HUES64 (cell line): Measurements from ENCODE around the gene LDLRAD4.

Source experiments
- H3K27ac ChIP-seq: 2 replicates; pipeline ENCODE4 v1.7.0; 2013; ENCODE audit warnings: low read depth, low read length, inconsistent platforms
- H3K27me3 ChIP-seq: 2 replicates; pipeline ENCODE4 v1.6.1; 2013; ENCODE audit warnings: mild to moderate bottlenecking, low read length; ENCODE audit not compliant: insufficient read depth
- H3K36me3 ChIP-seq: 2 replicates; pipeline ENCODE4 v1.6.1; 2013; ENCODE audit warnings: mild to moderate bottlenecking, low read length; ENCODE audit not compliant: insufficient read depth
- H3K4me1 ChIP-seq: 2 replicates; pipeline ENCODE4 v1.6.1; 2013; ENCODE audit warnings: mild to moderate bottlenecking, low read length, moderate library complexity; ENCODE audit not compliant: insufficient read depth
- H3K4me3 ChIP-seq: 2 replicates; pipeline ENCODE4 v1.5.1; 2013; ENCODE audit warnings: mild to moderate bottlenecking, low read length, moderate library complexity
- H3K9ac ChIP-seq: 2 replicates; pipeline ENCODE4 v1.6.1; 2013; ENCODE audit warnings: mild to moderate bottlenecking, low read depth, low read length
- H3K9me3 ChIP-seq: 2 replicates; pipeline ENCODE4 v1.6.1; 2013; ENCODE audit warnings: low read depth, low read length; ENCODE audit not compliant: insufficient read depth
- WGBS: fragments of 150-250, 120-280 bp; methylation state at CpG from one replicate; pipeline ENCODE4 v1.1.7; 2013; ENCODE audit warnings: missing lambda C conversion rate; 5-methylcytosine and 5-hydroxymethylcytosine counted together

LDLRAD4 gene

GRCh38 chr18:13430663-13431062 lies 212.1 kb downstream of the LDLRAD4 start:
- Histone ChIP-seq H3K4me3 (no peak overlapping the region), H3K4me1 (peaks cover 16% of the 10 kb centered on the region; the same call in 1 of the 2 replicates), H3K27me3 (no peaks in the 10 kb centered on the region), H3K9ac (no peak overlapping the region), H3K9me3 (no peaks in the 10 kb centered on the region), H3K27ac (no peak overlapping the region), H3K36me3 (no peaks in the 10 kb centered on the region)
- 53% methylated on average over 4 of the region's 4 CpGs for WGBS

GRCh38 chr18:13431886-13432285 lies 213.3 kb downstream of the LDLRAD4 start:
- Histone ChIP-seq H3K9ac (no peak overlapping the region), H3K27me3 (no peaks in the 10 kb centered on the region), H3K4me1 (peaks cover 18% of the 10 kb centered on the region; the same call in 1 of the 2 replicates), H3K9me3 (no peaks in the 10 kb centered on the region), H3K36me3 (no peaks in the 10 kb centered on the region), H3K27ac (no peak overlapping the region), H3K4me3 (no peak overlapping the region)
- WGBS: 93% methylated on average over 16 of the region's 16 CpGs

- Histone ChIP-seq H3K9me3 (no peaks in the 10 kb centered on the region), H3K27ac (no peak overlapping the region), H3K4me1 (peaks cover 18% of the 10 kb centered on the region; the same call in 1 of the 2 replicates), H3K4me3 (no peak overlapping the region), H3K27me3 (no peaks in the 10 kb centered on the region), H3K9ac (no peak overlapping the region), H3K36me3 (no peaks in the 10 kb centered on the region)
- 84% methylated on average over 3 of the region's 3 CpGs for WGBS
Observed at GRCh38 chr18:13433125-13433524, 214.6 kb downstream of the LDLRAD4 start.

- Histone ChIP-seq H3K9me3 (no peaks in the 10 kb centered on the region), H3K4me1 (peaks cover 21% of the 10 kb centered on the region; the same call in 1 of the 2 replicates), H3K36me3 (no peaks in the 10 kb centered on the region), H3K4me3 (no peak overlapping the region), H3K9ac (no peak overlapping the region), H3K27me3 (no peaks in the 10 kb centered on the region), H3K27ac (no peak overlapping the region)
- WGBS: 93% methylated on average over 5 of the region's 5 CpGs
Observed at GRCh38 chr18:13433685-13434084, 215.1 kb downstream of the LDLRAD4 start.

- no peak overlapping the region for H3K27ac ChIP-seq
- H3K4me1 ChIP-seq: peaks cover 21% of the 10 kb centered on the region; the same call in 1 of the 2 replicates
- H3K9ac ChIP-seq: no peak overlapping the region
- no peak overlapping the region for H3K4me3 ChIP-seq
- H3K9me3 ChIP-seq: no peaks in the 10 kb centered on the region
- H3K36me3 ChIP-seq: no peaks in the 10 kb centered on the region
- WGBS: 94% methylated on average over 5 of the region's 5 CpGs
- H3K27me3 ChIP-seq: no peaks in the 10 kb centered on the region
Observed at GRCh38 chr18:13434854-13435253, 216.3 kb downstream of the LDLRAD4 start.

- Histone ChIP-seq H3K27ac (no peak overlapping the region), H3K4me1 (peaks cover 16% of the 10 kb centered on the region; the same call in 1 of the 2 replicates)
Observed at GRCh38 chr18:13435586-13436333, 217.2 kb downstream of the LDLRAD4 start.

GRCh38 chr18:13436576-13436975 lies 218.0 kb downstream of the LDLRAD4 start:
- Histone ChIP-seq H3K4me1 (peaks cover 9% of the 10 kb centered on the region; the same call in 1 of the 2 replicates), H3K27me3 (no peaks in the 10 kb centered on the region), H3K27ac (no peak overlapping the region), H3K4me3 (no peak overlapping the region), H3K9me3 (no peaks in the 10 kb centered on the region), H3K36me3 (no peaks in the 10 kb centered on the region), H3K9ac (no peak overlapping the region)
- 95% methylated on average over 8 of the region's 8 CpGs for WGBS

More at GRCh38 chr18:13435586-13436333, 217.2 kb downstream of the LDLRAD4 start:
- H3K27me3 ChIP-seq: no peaks in the 10 kb centered on the region
- H3K9ac ChIP-seq: no peak overlapping the region
- 89% methylated on average over 5 of the region's 7 CpGs for WGBS
- no peak overlapping the region for H3K4me3 ChIP-seq
- no peaks in the 10 kb centered on the region for H3K36me3 ChIP-seq
- H3K9me3 ChIP-seq: no peaks in the 10 kb centered on the region

GRCh38 chr18:13437034-13437433 lies 218.5 kb downstream of the LDLRAD4 start:
- Histone ChIP-seq H3K27ac (no peak overlapping the region), H3K9ac (no peak overlapping the region), H3K27me3 (no peaks in the 10 kb centered on the region), H3K9me3 (no peaks in the 10 kb centered on the region), H3K36me3 (no peaks in the 10 kb centered on the region), H3K4me3 (no peak overlapping the region), H3K4me1 (peaks cover 9% of the 10 kb centered on the region; the same call in 1 of the 2 replicates)
- WGBS: 96% methylated on average over 6 of the region's 6 CpGs

GRCh38 chr18:13437796-13438506 lies 219.4 kb downstream of the LDLRAD4 start:
- Histone ChIP-seq H3K27ac (no peak overlapping the region), H3K9ac (no peak overlapping the region), H3K4me3 (no peak overlapping the region), H3K36me3 (no peaks in the 10 kb centered on the region), H3K27me3 (no peaks in the 10 kb centered on the region), H3K4me1 (peaks cover 9% of the 10 kb centered on the region; the same call in 1 of the 2 replicates), H3K9me3 (no peaks in the 10 kb centered on the region)
- WGBS: 82% methylated on average over 17 of the region's 17 CpGs

GRCh38 chr18:13438507-13439056 lies 220.0 kb downstream of the LDLRAD4 start:
- Histone ChIP-seq H3K27ac (no peak overlapping the region), H3K27me3 (no peaks in the 10 kb centered on the region), H3K4me1 (peaks cover 9% of the 10 kb centered on the region; the same call in 1 of the 2 replicates), H3K4me3 (no peak overlapping the region), H3K9me3 (no peaks in the 10 kb centered on the region), H3K9ac (no peak overlapping the region), H3K36me3 (no peaks in the 10 kb centered on the region)
- 91% methylated on average over 4 of the region's 4 CpGs for WGBS

GRCh38 chr18:13439461-13439860 lies 220.9 kb downstream of the LDLRAD4 start:
- Histone ChIP-seq H3K36me3 (no peaks in the 10 kb centered on the region), H3K27ac (no peak overlapping the region), H3K9ac (no peak overlapping the region), H3K9me3 (no peaks in the 10 kb centered on the region), H3K27me3 (no peaks in the 10 kb centered on the region), H3K4me1 (peaks cover 9% of the 10 kb centered on the region; the same call in 1 of the 2 replicates), H3K4me3 (no peak overlapping the region)
- WGBS: 95% methylated on average over 7 of the region's 7 CpGs
